Activated CD4-positive, alpha-beta T cell treated with anti-CD3 and anti-CD28 coated beads for 24 hours (primary cell): Measurements from ENCODE around the gene ETDA.
"Not testable (repeated sequence)": the region's sequence is repeated elsewhere in the genome, so short reads cannot be mapped to it uniquely, and the experiment has no call there.

ENCODE experiments used
- DNase-seq, 2 donors: peaks; one replicate each; pipeline ENCODE4 v3.0.0-alpha.2; 2020; ENCODE audit warnings: low read depth in 2 of 2

The ETDA gene

DNA sequence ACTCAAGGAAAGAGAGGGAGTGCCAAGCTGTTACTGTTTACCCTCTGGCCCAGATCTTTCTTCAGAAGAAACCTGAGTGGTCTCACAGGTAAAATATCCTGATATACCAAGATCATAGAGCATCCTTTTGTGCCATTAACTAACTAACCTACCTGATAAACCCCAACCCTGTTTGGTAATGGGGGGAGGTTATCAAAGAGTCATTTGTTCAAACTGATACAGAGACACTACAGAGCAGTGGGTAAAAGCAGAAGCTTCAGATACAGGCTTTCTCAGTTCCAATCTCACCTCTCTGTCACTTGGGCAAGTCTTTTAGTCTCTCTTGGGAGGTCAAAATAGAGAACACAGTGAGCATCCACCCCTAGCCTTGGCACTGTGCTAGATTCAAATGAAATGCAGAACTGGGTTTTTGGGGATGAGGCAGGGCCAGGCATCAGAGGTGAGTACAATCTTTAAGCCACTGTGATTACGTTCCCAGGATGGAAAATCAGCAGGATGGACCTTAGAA lies at the start of gene ETDA:
Gene ETDA (plus strand): TSS at position 51 of the 508 bp plus-strand sequence. CDS start 1,216 bp downstream, outside the sequence.
- not testable (repeated sequence) for DNase-seq

GRCh38 chrX:135206427-135206826 lies 45.4 kb upstream of the ETDA start:
- peak; percentile 6 to 15 for DNase-seq

DNA sequence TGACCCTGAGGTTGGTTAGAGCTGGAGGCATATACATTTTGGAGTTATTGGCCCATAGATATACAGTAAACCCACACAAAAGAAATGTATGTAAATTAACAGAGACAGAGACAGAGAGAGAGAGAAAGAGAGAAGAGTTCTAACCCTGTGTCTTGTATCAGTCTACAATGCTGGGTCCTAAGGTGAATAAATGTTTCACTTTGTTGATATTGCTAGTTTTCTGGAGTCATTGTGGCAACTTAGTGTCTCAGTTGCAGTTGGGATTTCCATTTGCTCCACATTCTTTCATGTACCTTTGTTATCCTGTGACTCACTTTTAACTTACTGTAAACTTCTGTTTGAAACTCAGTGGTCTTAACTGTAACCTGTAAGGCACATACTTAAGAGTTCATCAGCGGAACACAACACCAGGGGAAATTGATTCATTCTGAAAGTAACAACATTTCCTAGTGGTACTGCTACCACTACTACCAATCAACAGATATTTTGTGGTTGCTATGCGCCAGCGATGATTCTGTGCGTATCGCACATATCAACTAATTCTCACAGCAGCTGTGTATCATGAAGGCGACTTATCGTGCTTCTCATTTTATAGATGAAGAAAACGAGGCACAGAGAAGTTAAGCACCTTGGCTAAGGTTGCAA lies 38.5 kb upstream of the ETDA start:
- peak; percentile 9 to 13 for DNase-seq

GRCh38 chrX:135245989-135246388 lies 5.9 kb upstream of the ETDA start:
- not testable (repeated sequence) for DNase-seq

GRCh38 chrX:135256087-135256684 lies 4.3 kb downstream of the ETDA start:
- DNase-seq, result not testable (repeated sequence)

GRCh38 chrX:135256923-135257322 lies 5.1 kb downstream of the ETDA start:
- no peak for DNase-seq

DNA sequence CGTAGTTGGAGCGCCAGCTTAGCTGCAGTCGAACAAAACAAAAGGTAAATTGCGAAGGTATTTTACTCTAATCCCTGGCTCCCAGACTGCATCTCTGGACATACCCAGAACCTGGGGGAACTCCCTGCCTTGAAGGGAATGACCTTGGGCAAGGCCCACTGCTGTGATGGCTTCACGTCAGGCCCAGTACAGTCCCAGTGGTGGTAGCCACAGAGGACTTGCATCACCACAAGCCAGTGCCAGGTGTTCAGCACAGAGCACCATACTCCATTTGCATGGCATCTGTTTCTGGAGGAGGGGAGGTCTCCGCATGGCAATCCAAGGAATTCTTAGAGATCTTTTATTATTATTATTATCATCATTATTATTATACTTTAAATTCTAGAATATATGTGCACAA lies 5.6 kb downstream of the ETDA start:
- DNase-seq, result no peak

DNA sequence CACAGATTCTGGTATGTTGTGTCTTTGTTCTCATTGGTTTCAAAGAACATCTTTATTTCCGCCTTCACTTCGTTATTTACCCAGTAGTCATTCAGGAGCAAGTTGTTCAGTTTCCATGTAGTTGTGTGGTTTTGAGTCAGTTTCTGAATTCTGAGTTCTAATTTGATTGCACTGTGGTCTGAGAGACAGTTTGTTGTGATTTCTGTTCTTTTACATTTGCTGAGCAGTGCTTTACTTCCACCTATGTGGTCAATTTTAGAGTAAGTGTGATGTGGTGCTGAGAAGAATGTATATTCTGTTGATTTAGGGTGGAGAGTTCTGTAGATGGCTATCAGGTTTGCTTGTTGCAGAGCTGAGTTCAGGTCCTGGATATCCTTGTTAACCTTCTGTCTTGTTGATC lies 9.1 kb downstream of the ETDA start:
- DNase-seq, result not testable (repeated sequence)

GRCh38 chrX:135263376-135263775 lies 11.5 kb downstream of the ETDA start:
- DNase-seq, result not testable (repeated sequence)

GRCh38 chrX:135264206-135264605 lies 12.3 kb downstream of the ETDA start:
- no peak for DNase-seq

DNA sequence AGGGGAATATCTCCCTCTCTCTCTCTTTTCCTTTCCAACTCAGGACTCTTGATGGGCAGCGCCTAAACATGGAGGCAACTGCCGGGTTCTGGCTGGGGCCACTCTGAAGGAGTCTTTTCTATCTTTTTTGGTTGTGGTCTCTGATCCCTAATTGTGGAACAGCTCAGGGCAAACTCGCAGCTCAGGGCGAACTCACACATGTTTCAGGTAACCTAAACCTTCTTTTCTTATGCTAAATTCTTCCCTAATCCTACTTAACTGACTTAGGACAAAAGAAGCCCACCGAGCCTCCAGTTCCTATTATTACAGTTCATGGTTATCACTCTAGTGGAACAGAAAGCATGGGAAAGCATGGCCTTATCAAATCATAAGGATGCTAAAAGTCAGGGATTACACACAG lies 21.3 kb downstream of the ETDA start:
- no peak for DNase-seq

- DNase-seq, result no peak
Measured at GRCh38 chrX:135275973-135276372, 24.1 kb downstream of the ETDA start.

DNA sequence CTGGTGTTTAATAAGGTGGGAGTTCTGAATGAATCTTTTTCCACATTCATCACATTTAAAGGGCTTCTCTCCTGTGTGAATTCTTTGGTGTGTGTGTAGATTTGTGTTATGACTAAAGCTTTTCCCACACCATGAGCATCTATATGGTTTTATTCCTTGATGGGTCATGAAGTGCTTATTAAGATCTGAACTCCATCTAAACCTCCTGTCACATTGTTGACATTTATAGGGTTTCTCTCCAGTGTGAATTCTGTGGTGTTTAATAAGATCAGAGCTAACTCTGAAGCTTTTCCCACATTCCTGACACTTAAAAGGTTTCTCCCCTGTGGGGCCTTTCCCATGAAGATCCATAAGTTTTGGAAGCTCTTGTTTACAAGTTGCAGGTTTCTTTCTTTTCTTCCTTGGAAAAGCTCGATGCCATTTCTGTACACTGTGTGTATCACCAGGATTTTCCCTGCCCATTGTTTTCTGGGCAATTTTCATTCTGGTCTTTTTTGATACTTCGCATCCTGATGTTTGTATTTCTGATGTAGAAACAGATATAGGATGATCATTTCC lies 35.5 kb downstream of the ETDA start:
- DNase-seq, result no peak

DNA sequence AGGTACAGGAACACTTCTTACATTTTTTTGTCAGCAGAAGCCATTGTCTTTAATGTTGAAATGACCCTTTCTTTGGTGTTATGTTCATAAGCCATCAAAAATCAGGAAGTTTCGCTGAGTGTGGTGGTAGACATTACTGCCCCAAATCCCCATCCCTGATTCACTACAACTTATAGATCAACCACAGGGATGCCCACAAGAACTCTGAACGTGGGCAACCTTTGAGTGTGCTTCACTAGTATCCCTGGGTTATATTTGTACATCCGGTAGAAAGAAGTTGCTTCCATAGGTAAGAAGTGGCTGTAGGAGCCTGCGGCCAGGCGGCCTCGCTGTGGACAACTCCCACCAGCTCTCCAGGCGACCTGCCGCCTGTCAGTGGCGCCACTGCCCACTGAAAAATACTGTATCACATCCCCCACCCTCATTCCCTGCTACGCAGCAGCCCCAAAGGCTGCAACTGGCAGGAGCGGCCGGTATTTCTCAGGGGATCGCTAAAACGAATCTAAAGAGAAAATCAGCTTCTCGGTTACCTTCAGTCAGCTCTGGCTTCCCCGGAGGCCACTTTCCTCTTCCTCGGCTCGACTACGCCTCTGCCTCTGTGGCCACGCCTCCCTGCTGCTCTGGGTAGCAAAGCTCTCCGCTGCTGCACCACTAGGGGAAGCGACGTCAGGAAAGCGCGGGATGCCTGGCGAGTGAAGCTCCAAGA lies 43.5 kb downstream of the ETDA start:
- peak; percentile 35 to 48 for DNase-seq

GRCh38 chrX:135295944-135296305 lies 44.1 kb downstream of the ETDA start:
- DNase-seq, result no peak

DNA sequence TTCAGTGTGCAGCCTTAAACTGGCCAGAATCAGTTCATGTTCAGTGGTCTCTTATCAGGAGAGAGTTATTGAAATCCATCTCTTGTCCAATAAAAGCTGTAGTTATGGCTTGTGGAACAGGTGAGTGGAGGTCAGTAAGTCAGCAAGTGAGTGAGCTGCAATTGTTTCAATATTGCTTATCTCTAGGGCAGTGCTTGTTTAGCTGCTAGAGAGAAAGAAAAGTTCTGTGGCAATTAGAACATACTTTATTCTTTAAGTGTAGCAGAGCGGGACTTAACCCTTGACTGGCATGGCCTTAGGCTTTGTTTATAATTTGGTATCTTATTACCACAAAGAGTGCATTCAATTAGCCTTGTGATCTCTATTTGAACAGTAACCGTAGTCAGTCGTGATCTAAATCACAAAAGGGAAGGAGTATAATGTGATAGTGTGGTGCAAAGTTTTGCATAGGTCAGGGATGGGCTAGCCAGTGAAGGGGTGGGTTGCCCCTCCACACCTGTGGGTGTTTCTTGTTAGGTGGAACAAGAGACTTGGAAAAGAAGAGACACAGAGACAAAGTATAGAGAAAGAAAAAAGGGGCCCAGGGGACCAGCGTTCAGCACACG lies 50.5 kb downstream of the ETDA start:
- DNase-seq, result no peak
